Panc1 (cell line): ENCODE data around the gene LGR5. TPM values are rescaled to one million over a fixed set of nuclear protein-coding genes. Genes with fewer than 3 reads are reported as not detected.

Experiments used
- ATAC-seq: fragments of 200-7000 bp; cut with Tn5 transposase; 2 replicates; pipeline ENCODE4 v1.9.1; 2020; ENCODE audit warnings: mild to moderate bottlenecking, moderate library complexity
- BruUV-seq: library from RNA; stranded (reverse); fragments of 400-500 nt; replicated peaks from 2 replicates; lab custom pipeline; 2021; lab: Mats Ljungman, UMichigan
- CTCF ChIA-PET: fragments of 300-600 bp; sonication (Branson Sonifier 250); formaldehyde crosslinking; loops from one replicate; lab custom pipeline; 2022; ENCODE audit warnings: antibody characterized with exemption; lab: Charles Lee
- POLR2A ChIA-PET: fragments of 300-600 bp; sonication (Branson Sonifier 250); formaldehyde crosslinking; loops from one replicate; lab custom pipeline; 2022; ENCODE audit warnings: antibody characterized with exemption; lab: Charles Lee
- DNase-seq: peaks from one replicate; pipeline ENCODE4 v3.0.0-alpha.2; 2010; ENCODE audit warnings: low read depth, low spot score
- H3K27ac ChIP-seq: 2 replicates; pipeline ENCODE4 v1.5.1; 2011; ENCODE audit warnings: mild to moderate bottlenecking, low read length, inconsistent platforms
- H3K27me3 ChIP-seq: fragments of 200-500 bp; sonication (Bioruptor generic); 2 replicates; pipeline ENCODE4 v1.6.0; 2014; ENCODE audit warnings: low read length, inconsistent platforms; ENCODE audit not compliant: control insufficient read depth, insufficient read depth
- H3K36me3 ChIP-seq: fragments of 200-500 bp; sonication (Bioruptor generic); 2 replicates; pipeline ENCODE4 v1.5.1; 2014; ENCODE audit warnings: inconsistent platforms, mild to moderate bottlenecking, low read length, moderate library complexity; ENCODE audit not compliant: control insufficient read depth, insufficient read depth
- H3K4me1 ChIP-seq: 2 replicates; pipeline ENCODE4 v1.5.1; 2011; ENCODE audit warnings: inconsistent platforms, mild to moderate bottlenecking, low read length, moderate library complexity; ENCODE audit not compliant: control insufficient read depth, insufficient read depth
- H3K4me3 ChIP-seq, 2 experiments: 2 replicates each; pipeline ENCODE4 v1.5.1; 2011 to 2012; ENCODE audit warnings: low read depth in 2 of 2, low read length in 2 of 2, mild to moderate bottlenecking in 2 of 2, inconsistent platforms in 1 of 2, moderate library complexity in 1 of 2
- H3K9me3 ChIP-seq: fragments of 200-500 bp; sonication (Bioruptor generic); 2 replicates; pipeline ENCODE4 v1.5.1; 2014; ENCODE audit warnings: low read depth, mild to moderate bottlenecking, inconsistent platforms, low read length, moderate library complexity; ENCODE audit not compliant: control insufficient read depth, insufficient read depth
- CTCF ChIP-seq: fragments of 450-650 bp; IDR thresholded peaks from 2 replicates; pipeline ENCODE4 v1.5.1; 2017; ENCODE audit warnings: mild to moderate bottlenecking
- POLR2AphosphoS5 ChIP-seq: IDR thresholded peaks from 2 replicates; pipeline ENCODE4 v1.6.1; 2012; ENCODE audit warnings: mild to moderate bottlenecking, low read depth, low read length, moderate library complexity
- REST ChIP-seq, 2 experiments: IDR thresholded peaks; 2 replicates each; pipeline ENCODE4 v1.6.1; 2011 to 2012; ENCODE audit warnings: low read depth in 2 of 2, control low read depth in 1 of 2, low read length in 1 of 2, mild to moderate bottlenecking in 1 of 2, moderate library complexity in 1 of 2; ENCODE audit not compliant: insufficient read depth in 1 of 2
- SIN3A ChIP-seq: IDR thresholded peaks from 2 replicates; pipeline ENCODE4 v1.6.1; 2012; ENCODE audit warnings: low read depth, mild to moderate bottlenecking, low read length, moderate library complexity, borderline replicate concordance; ENCODE audit not compliant: insufficient read depth
- TCF7L2 ChIP-seq: IDR thresholded peaks from 2 replicates; pipeline ENCODE4 v1.6.1; 2011; ENCODE audit warnings: mild to moderate bottlenecking, low read depth, low read length, inconsistent platforms
- in situ Hi-C: cut with HindIII; loops from 2 replicates; pipeline ENCODE4 v1.10.0; 2016; ENCODE audit warnings: low sequenced_read_pairs, low pct_unique_long_range_greater_than_20kb
- intact Hi-C: fragments of 100-400 bp; cut with micrococcal nuclease; formaldehyde crosslinking; loops from one replicate; pipeline ENCODE4 v1.10.0; 2022; ENCODE audit not compliant: unreplicated experiment
- total RNA-seq: library from RNA; stranded (reverse); gene quantifications from one replicate; pipeline ENCODE4 v1.2.1, GENCODE V29; 2021; ENCODE audit not compliant: unreplicated experiment

The LGR5 gene
- total RNA-seq, 1 experiment from 2014 or later, result 1.9 TPM

- Histone ChIP-seq H3K36me3 (no peaks in the 10 kb centered on the region), H3K9me3 (no peaks in the 10 kb centered on the region), H3K4me1 (no peaks in the 10 kb centered on the region), H3K4me3 (no peak overlapping the region), H3K27ac (no peak overlapping the region), H3K27me3 (peaks cover 2% of the 10 kb centered on the region; the same call in 1 of the 2 replicates)
- intact Hi-C loops, result no loop called here
- no TSS peak for BruUV-seq
- no peak for ATAC-seq
- no peak for DNase-seq
- no peak for TF ChIP-seq CTCF
- CTCF ChIA-PET, result no interaction called here
- in situ Hi-C loops, result no loop called here
- POLR2A ChIA-PET, result no interaction called here
Measured at GRCh38 chr12:71460850-71461609, 21.4 kb downstream of the LGR5 start.

GRCh38 chr12:71461787-71462328 is 22.3 kb downstream of the LGR5 start:
- DNase-seq (no peak), ATAC-seq (no peak)
- H3K27ac ChIP-seq, result no peak overlapping the region
- ChIA-PET CTCF (no interaction called here), POLR2A (no interaction called here)
- intact Hi-C loops (no loop called here), in situ Hi-C loops (no loop called here)
- H3K36me3 ChIP-seq, result no peaks in the 10 kb centered on the region
- peaks cover 3% of the 10 kb centered on the region for H3K27me3 ChIP-seq
- no peaks in the 10 kb centered on the region for H3K9me3 ChIP-seq
- H3K4me3 ChIP-seq, result no peak overlapping the region
- TF ChIP-seq CTCF (no peak), POLR2AphosphoS5 (no peak)
- BruUV-seq, result no TSS peak
- no peaks in the 10 kb centered on the region for H3K4me1 ChIP-seq

- Histone ChIP-seq H3K9me3 (no peaks in the 10 kb centered on the region), H3K27me3 (peaks cover 7% of the 10 kb centered on the region), H3K4me1 (no peaks in the 10 kb centered on the region), H3K27ac (no peak overlapping the region), H3K36me3 (no peaks in the 10 kb centered on the region; the same call in 1 of the 2 replicates), H3K4me3 (no peak overlapping the region)
- intact Hi-C loops, result no loop called here
- ChIA-PET CTCF (no interaction called here), POLR2A (no interaction called here)
- DNase-seq (no peak), ATAC-seq (no peak)
- BruUV-seq, result no TSS peak
- in situ Hi-C loops, result no loop called here
- TF ChIP-seq REST (IDR thresholded peaks at IDR 0.05; ENCODE audit: insufficient read depth in 1 of 2, low read depth in 2 of 2, low read length in 1 of 2) (no peak), POLR2AphosphoS5 (no peak), SIN3A (no peak), CTCF (no peak), TCF7L2 (no peak)
Measured at GRCh38 chr12:71465796-71466195, 26.2 kb downstream of the LGR5 start.
